ENCODE data around the gene SPNS1.
A peak's percentile ranks its signal among the peaks of the same experiment; 100 is the strongest.
"Not testable (repeated sequence)": the region's sequence is repeated elsewhere in the genome, so short reads cannot be mapped to it uniquely, and the experiment has no call there.

SPNS1 gene

GRCh38 chr16:28936784-28937155 lies 37.8 kb upstream of the SPNS1 start:
- no peak for DNase-seq (ENCODE audit: low read depth in 1 of 2, low spot score in 1 of 2)
- TF ChIP-seq SPI1 (IDR thresholded peaks at IDR 0.05; ENCODE audit: borderline replicate concordance, low read depth) (no peak), REST (IDR thresholded peaks at IDR 0.05; ENCODE audit: insufficient replicate concordance, low read depth) (no peak), POLR2AphosphoS5 (IDR thresholded peaks at IDR 0.05; ENCODE audit: low read depth) (no peak), CTCF (IDR thresholded peaks at IDR 0.05; ENCODE audit: insufficient read depth, low read length) (no peak), GABPA (IDR thresholded peaks at IDR 0.05; ENCODE audit: low read depth) (no peak)
- no peaks in the 10 kb centered on the region for H3K27me3 ChIP-seq (ENCODE audit: insufficient read depth, poor library complexity, severe bottlenecking)
- H3K4me3 ChIP-seq (replicated peaks; ENCODE audit: insufficient read depth, low read length): peak overlapping the region; percentile 5; the same call in 1 of the 2 replicates
- H3K27ac ChIP-seq (replicated peaks): no peak overlapping the region

GRCh38 chr16:28937222-28937876 lies 37.2 kb upstream of the SPNS1 start:
- Histone ChIP-seq H3K4me3 (replicated peaks; ENCODE audit: insufficient read depth, low read length) (no peak overlapping the region), H3K27me3 (ENCODE audit: insufficient read depth, poor library complexity, severe bottlenecking) (no peaks in the 10 kb centered on the region), H3K27ac (replicated peaks) (no peak overlapping the region)
- DNase-seq (ENCODE audit: low read depth in 1 of 2, low spot score in 1 of 2): no peak
- TF ChIP-seq GABPA (IDR thresholded peaks at IDR 0.05; ENCODE audit: low read depth): no peak
- TF ChIP-seq SPI1 (IDR thresholded peaks at IDR 0.05; ENCODE audit: borderline replicate concordance, low read depth): no peak
- no peak for TF ChIP-seq REST (IDR thresholded peaks at IDR 0.05; ENCODE audit: insufficient replicate concordance, low read depth)
- no peak for TF ChIP-seq CTCF (IDR thresholded peaks at IDR 0.05; ENCODE audit: insufficient read depth, low read length)
- no peak for TF ChIP-seq POLR2AphosphoS5 (IDR thresholded peaks at IDR 0.05; ENCODE audit: low read depth)

GRCh38 chr16:28938721-28939120 lies 35.9 kb upstream of the SPNS1 start:
- no peak for TF ChIP-seq GABPA (IDR thresholded peaks at IDR 0.05; ENCODE audit: low read depth)
- no peak for TF ChIP-seq CTCF (IDR thresholded peaks at IDR 0.05; ENCODE audit: insufficient read depth, low read length)
- no peak overlapping the region for H3K4me3 ChIP-seq (replicated peaks; ENCODE audit: insufficient read depth, low read length)
- no peak for DNase-seq (ENCODE audit: low read depth in 1 of 2, low spot score in 1 of 2)
- no peak overlapping the region for H3K27ac ChIP-seq (replicated peaks)
- no peaks in the 10 kb centered on the region for H3K27me3 ChIP-seq (ENCODE audit: insufficient read depth, poor library complexity, severe bottlenecking)

GRCh38 chr16:28939825-28940224 lies 34.8 kb upstream of the SPNS1 start:
- not testable (repeated sequence) for H3K4me3 ChIP-seq (replicated peaks; ENCODE audit: insufficient read depth, low read length); H3K27ac ChIP-seq (replicated peaks); DNase-seq (ENCODE audit: low read depth in 1 of 2, low spot score in 1 of 2); H3K27me3 ChIP-seq (ENCODE audit: insufficient read depth, poor library complexity, severe bottlenecking)
